GM21786 (cell line): ENCODE data around the gene OR5AU1.

Source experiments
- ATAC-seq: cut with Tn5 transposase; IDR thresholded peaks from one replicate; pipeline ENCODE4 v1.9.1; 2021; ENCODE audit not compliant: unreplicated experiment

OR5AU1 gene

GRCh38 chr14:21108791-21109190, 47.1 kb downstream of the OR5AU1 start:
- no peak for ATAC-seq

GRCh38 chr14:21107283-21107800, 48.5 kb downstream of the OR5AU1 start:
- no peak for ATAC-seq

DNA sequence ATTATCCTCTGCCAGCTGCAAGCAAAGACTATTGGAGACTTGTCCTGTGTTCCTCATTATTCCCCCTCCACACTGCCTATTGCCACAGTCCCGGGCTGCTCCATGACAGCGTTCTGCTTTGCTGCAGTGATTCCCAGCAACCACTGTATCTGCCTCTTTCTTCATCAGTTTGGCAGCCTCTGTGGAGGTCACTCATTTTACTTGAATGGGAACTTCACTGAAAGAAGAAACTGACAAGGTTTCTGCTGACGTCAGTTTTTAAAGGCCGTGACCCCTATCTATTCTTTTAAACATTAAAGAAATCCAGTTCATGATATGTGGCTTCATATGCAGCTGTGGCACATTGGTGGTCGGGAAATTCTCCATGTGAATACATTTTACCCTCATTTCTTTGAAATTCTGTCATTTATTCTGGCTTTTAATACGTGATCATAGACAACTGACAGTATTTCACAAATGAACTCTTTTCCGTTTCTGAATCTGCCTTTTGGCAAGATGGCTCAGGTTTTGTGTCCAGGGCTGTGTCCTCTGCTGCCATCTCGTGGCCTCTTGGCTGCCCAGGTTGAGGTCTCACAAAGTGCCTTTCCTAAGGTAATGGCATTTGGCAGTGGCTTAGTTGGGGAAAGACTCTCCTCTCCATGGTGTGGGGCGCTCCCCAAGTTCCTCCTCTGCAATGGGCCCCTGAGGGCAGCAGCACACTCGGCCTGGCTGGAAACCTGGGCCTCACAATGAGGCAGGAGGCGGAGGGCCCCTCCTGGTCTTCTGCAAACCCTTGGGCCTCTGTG, 49.2 kb downstream of the OR5AU1 start:
- ATAC-seq = no peak

DNA sequence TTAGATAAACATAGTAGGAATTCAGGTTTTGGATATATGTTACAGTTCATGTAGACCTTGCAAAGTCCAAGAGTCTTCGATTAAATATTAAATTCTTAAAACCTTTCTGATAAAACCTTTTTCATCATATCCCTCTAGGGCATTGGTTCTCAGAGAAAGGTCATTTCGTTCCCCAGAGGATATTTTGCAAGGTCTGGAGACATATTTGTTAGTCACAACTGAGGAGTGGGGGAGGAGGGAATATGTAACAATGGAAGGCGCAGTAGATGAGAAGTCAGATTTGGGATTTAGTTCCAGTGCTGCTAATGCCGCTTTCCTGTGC, 49.7 kb downstream of the OR5AU1 start:
- ATAC-seq = no peak

DNA sequence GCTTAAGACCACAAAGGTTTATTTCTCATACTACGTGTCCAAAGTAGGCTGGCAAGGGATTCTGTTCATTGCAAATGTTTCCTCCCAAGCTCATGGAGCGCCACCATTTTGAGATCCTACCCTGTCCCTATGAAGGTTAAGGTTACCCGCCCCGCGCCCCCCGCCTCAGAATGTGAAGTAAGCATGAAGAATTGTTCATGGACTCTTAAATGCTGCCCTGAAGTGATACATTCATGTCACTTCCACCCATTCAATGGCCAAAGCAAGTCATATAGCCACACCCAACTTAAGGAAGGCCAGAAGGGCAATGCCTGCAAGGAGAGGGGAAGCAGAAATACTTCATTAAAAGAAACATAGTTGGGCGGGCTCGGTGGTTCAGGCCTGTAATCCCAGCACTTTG, 50.8 kb downstream of the OR5AU1 start:
- ATAC-seq = no peak
